ENCODE data around the gene EVPLL.

- no peak for TF ChIP-seq EP300 (IDR thresholded peaks at IDR 0.05)
- TF ChIP-seq, protein P1, sequence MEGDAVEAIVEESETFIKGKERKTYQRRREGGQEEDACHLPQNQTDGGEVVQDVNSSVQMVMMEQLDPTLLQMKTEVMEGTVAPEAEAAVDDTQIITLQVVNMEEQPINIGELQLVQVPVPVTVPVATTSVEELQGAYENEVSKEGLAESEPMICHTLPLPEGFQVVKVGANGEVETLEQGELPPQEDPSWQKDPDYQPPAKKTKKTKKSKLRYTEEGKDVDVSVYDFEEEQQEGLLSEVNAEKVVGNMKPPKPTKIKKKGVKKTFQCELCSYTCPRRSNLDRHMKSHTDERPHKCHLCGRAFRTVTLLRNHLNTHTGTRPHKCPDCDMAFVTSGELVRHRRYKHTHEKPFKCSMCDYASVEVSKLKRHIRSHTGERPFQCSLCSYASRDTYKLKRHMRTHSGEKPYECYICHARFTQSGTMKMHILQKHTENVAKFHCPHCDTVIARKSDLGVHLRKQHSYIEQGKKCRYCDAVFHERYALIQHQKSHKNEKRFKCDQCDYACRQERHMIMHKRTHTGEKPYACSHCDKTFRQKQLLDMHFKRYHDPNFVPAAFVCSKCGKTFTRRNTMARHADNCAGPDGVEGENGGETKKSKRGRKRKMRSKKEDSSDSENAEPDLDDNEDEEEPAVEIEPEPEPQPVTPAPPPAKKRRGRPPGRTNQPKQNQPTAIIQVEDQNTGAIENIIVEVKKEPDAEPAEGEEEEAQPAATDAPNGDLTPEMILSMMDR (IDR thresholded peaks at IDR 0.05), result no peak
- TF ChIP-seq POLR2A (IDR thresholded peaks at IDR 0.05), result no peak
- no peak for TF ChIP-seq POLR2AphosphoS5 (IDR thresholded peaks at IDR 0.05)
These were observed 48.9 kb upstream of the EVPLL start for GRCh38 chr17:18328643-18329204.

All from sigmoid colon (tissue), 4 donors.